ENCODE results near the gene MND1. TPM values are rescaled to one million over a fixed set of nuclear protein-coding genes. Genes with fewer than 3 reads are reported as not detected.

MND1 gene
- total RNA-seq, 2 experiments from 2014 or later, result 59.4 to 101 TPM

DNA sequence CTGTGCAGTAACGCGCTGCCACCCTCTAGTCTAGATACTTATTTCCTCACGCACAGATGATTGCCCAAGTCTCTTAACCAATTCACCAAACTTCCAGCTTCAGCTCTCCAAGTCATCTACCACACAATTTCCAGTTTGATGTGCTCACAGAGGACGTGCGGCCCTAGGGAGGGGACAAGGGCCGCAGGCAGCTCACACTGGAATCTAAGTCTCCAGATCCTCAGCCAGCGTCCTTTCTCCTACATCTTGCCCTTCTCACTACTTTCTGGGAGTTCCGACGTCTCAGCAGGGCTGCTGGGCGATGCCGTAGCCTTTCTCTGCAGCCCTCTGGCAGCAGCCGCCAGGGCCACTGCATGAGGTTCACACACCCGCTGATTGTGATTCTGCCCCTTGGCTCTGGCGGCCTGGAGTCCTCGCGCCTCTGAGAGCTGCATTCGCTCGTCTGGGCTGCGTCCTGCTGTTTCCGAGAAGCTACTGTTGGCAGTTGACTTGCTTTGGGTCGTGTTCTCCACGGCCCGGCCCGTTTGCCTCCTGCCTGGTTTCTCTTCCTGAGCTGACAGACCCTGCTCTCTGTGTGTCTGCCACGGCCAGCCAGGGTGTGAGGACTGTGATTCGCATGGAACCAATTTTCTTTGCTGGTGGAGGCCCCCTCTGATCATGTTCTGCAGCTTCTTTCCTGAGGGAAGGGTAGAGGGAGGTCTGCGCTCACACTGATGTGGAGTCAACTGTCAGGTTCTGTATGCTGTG lies 107.6 kb downstream of the MND1 start:
- BruUV-seq (replicated peaks), result no TSS peak
- Histone ChIP-seq H3K4me2 (ENCODE audit: low read length) (no peak overlapping the region), H3K27ac (ENCODE audit: low read depth, low read length, poor library complexity, severe bottlenecking) (no peak overlapping the region), H3K9me2 (ENCODE audit: insufficient read depth, low read length) (no peaks in the 10 kb centered on the region), H2AFZ (ENCODE audit: low read length) (no peak overlapping the region), H3K4me1 (ENCODE audit: insufficient read depth, low read length, poor library complexity, severe bottlenecking) (peaks cover 34% of the 10 kb centered on the region), H3K4me3 (ENCODE audit: low read depth, low read length, poor library complexity, severe bottlenecking) (no peak overlapping the region), H3K79me2 (ENCODE audit: insufficient read depth, low read depth, low read length) (no peaks in the 10 kb centered on the region), H3K36me3 (ENCODE audit: insufficient read depth, low read length) (no peaks in the 10 kb centered on the region; the same call in 1 of the 2 replicates), H4K20me1 (ENCODE audit: insufficient read depth, low read length) (no peaks in the 10 kb centered on the region), H3K9me3 (ENCODE audit: low read length) (no peaks in the 10 kb centered on the region)
- CTCF ChIA-PET (ENCODE audit: unreplicated experiment), result interaction anchor here (0.5 kb wide), 1 partner anchor 196 kb away, joined by 3 read pairs; no protein-coding TSS in a partner anchor
- POLR2A ChIA-PET, result interaction anchor here (0.7 to 3.7 kb wide), 3 partner anchors 13 to 15 kb away, joined by 3 to 15 read pairs (median 4); partner anchors contain the start of gene TMEM131L
- DNase-seq (ENCODE audit: low spot score), result no peak
- no peak for TF ChIP-seq EZH2phosphoT487 (IDR thresholded peaks at IDR 0.05; ENCODE audit: borderline replicate concordance, low read depth, low read length)
- TF ChIP-seq, protein P1, sequence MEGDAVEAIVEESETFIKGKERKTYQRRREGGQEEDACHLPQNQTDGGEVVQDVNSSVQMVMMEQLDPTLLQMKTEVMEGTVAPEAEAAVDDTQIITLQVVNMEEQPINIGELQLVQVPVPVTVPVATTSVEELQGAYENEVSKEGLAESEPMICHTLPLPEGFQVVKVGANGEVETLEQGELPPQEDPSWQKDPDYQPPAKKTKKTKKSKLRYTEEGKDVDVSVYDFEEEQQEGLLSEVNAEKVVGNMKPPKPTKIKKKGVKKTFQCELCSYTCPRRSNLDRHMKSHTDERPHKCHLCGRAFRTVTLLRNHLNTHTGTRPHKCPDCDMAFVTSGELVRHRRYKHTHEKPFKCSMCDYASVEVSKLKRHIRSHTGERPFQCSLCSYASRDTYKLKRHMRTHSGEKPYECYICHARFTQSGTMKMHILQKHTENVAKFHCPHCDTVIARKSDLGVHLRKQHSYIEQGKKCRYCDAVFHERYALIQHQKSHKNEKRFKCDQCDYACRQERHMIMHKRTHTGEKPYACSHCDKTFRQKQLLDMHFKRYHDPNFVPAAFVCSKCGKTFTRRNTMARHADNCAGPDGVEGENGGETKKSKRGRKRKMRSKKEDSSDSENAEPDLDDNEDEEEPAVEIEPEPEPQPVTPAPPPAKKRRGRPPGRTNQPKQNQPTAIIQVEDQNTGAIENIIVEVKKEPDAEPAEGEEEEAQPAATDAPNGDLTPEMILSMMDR (conservative IDR thresholded peaks at IDR 0.05; ENCODE audit: low read length), result no peak
- intact Hi-C loops (cut with micrococcal nuclease; ENCODE audit: unreplicated experiment), result no loop called here

DNA sequence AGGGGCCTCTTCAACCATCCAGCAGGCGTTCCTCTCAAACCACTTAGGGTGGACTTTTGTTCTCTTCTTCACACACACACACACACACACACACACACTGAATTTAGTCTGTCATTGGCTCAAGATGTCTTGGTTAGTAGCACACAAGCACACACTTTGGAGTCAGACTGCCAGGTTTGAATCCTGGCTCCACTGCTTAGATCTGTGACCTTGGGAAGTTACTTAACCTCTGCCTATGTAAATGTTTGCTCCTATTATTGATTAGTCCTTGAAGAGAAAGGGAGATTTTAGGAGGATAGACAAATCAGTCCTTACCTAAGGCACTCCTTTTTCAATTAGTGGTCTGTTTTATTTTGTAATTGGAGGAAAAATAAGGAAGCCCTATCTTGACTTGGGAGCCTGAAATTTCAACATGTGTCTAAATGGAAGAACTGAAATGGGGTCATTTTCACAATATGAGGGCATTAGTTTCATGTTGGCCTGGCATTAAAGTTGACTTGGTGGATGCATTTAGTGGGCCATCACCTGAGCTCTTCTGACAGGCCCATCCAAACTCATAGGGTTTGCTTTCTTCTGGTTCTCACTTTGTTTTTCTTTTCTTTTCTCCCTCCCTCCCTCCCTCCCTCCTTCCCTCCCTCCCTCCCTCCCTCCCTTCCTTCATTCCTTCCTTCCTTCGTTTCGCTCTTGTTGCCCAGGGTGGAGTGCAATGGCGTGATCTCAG lies 108.3 kb downstream of the MND1 start:
- no peak for DNase-seq (ENCODE audit: low spot score)
- Histone ChIP-seq H4K20me1 (ENCODE audit: insufficient read depth, low read length) (no peaks in the 10 kb centered on the region), H3K4me1 (ENCODE audit: insufficient read depth, low read length, poor library complexity, severe bottlenecking) (peaks cover 34% of the 10 kb centered on the region), H3K9me2 (ENCODE audit: insufficient read depth, low read length) (no peaks in the 10 kb centered on the region), H3K27ac (ENCODE audit: low read depth, low read length, poor library complexity, severe bottlenecking) (no peak overlapping the region), H3K36me3 (ENCODE audit: insufficient read depth, low read length) (no peaks in the 10 kb centered on the region; the same call in 1 of the 2 replicates), H3K9me3 (ENCODE audit: low read length) (no peaks in the 10 kb centered on the region), H3K4me2 (ENCODE audit: low read length) (no peak overlapping the region), H3K4me3 (ENCODE audit: low read depth, low read length, poor library complexity, severe bottlenecking) (no peak overlapping the region), H3K79me2 (ENCODE audit: insufficient read depth, low read depth, low read length) (no peaks in the 10 kb centered on the region), H2AFZ (ENCODE audit: low read length) (no peak overlapping the region)
- BruUV-seq (replicated peaks), result no TSS peak
- intact Hi-C loops (cut with micrococcal nuclease; ENCODE audit: unreplicated experiment), result no loop called here
- ChIA-PET POLR2A (interaction anchor here (0.6 to 3.7 kb wide), 4 partner anchors 11 to 31 kb away, joined by 4 to 15 read pairs (median 4); partner anchors contain the start of gene TMEM131L), CTCF (ENCODE audit: unreplicated experiment) (no interaction called here)
- TF ChIP-seq, protein P1 (conservative IDR thresholded peaks at IDR 0.05; ENCODE audit: low read length), result no peak
- no peak for TF ChIP-seq EZH2phosphoT487 (IDR thresholded peaks at IDR 0.05; ENCODE audit: borderline replicate concordance, low read depth, low read length)

Measured in OCI-LY7 (cell line).